Prostate gland (tissue), 2 donors: ENCODE measurements around the gene GNA12.
"Not testable (repeated sequence)": the region's sequence is repeated elsewhere in the genome, so short reads cannot be mapped to it uniquely, and the experiment has no call there.

ENCODE experiments used
- CTCF ChIP-seq, 4 experiments: fragments of 200-600 bp in 2 of 4; fragments of 450-650 bp in 2 of 4; sonication (generic) in 2 of 4; IDR thresholded peaks; 1 replicate in 3 of 4; 2 replicates in 1 of 4; pipeline ENCODE4 v1.5.1; 2016 to 2019; ENCODE audit warnings: antibody characterized with exemption in 4 of 4, mild to moderate bottlenecking in 2 of 4, moderate library complexity in 2 of 4
- POLR2A ChIP-seq: fragments of 450-650 bp; IDR thresholded peaks from one replicate; pipeline ENCODE4 v1.6.1; 2016; ENCODE audit warnings: antibody characterized with exemption, mild to moderate bottlenecking
- POLR2AphosphoS5 ChIP-seq: sonication (generic); formaldehyde crosslinking; IDR thresholded peaks from one replicate; pipeline ENCODE4 v1.6.1; 2017; ENCODE audit warnings: antibody characterized with exemption

GRCh38 chr7:2693420-2694121 lies 150.5 kb downstream of the GNA12 start:
- TF ChIP-seq POLR2A; CTCF (IDR thresholded peaks at IDR 0.05); POLR2AphosphoS5: not testable (repeated sequence)
